Adipocyte (in vitro differentiated cells): ENCODE results near the gene NLN.
"Not testable (repeated sequence)": the region's sequence is repeated elsewhere in the genome, so short reads cannot be mapped to it uniquely, and the experiment has no call there.

Experiments used
- DNase-seq: peaks from one replicate; pipeline ENCODE4 v3.0.0-alpha.2; 2015; ENCODE audit warnings: low read depth
- H3K27me3 ChIP-seq: replicated peaks from 2 replicates; pipeline ENCODE4 v1.7.0; 2013; ENCODE audit warnings: mild to moderate bottlenecking, low read length, moderate library complexity; ENCODE audit not compliant: control insufficient read depth, insufficient read depth
- H3K36me3 ChIP-seq: 2 replicates; pipeline ENCODE4 v1.7.0; 2013; ENCODE audit warnings: low read length, mild to moderate bottlenecking, moderate library complexity; ENCODE audit not compliant: control insufficient read depth, insufficient read depth, severe bottlenecking
- H3K4me1 ChIP-seq: 2 replicates; pipeline ENCODE4 v1.7.0; 2013; ENCODE audit warnings: mild to moderate bottlenecking, low read length, moderate library complexity; ENCODE audit not compliant: control insufficient read depth, insufficient read depth
- H3K4me3 ChIP-seq: 2 replicates; pipeline ENCODE4 v1.7.0; 2013; ENCODE audit warnings: mild to moderate bottlenecking, low read length, moderate library complexity
- H3K9ac ChIP-seq: 2 replicates; pipeline ENCODE4 v1.7.0; 2013; ENCODE audit warnings: mild to moderate bottlenecking, low read length, moderate library complexity
- H3K9me3 ChIP-seq: 2 replicates; pipeline ENCODE4 v1.7.0; 2013; ENCODE audit warnings: mild to moderate bottlenecking, low read length, moderate library complexity; ENCODE audit not compliant: control insufficient read depth

NLN gene

DNA sequence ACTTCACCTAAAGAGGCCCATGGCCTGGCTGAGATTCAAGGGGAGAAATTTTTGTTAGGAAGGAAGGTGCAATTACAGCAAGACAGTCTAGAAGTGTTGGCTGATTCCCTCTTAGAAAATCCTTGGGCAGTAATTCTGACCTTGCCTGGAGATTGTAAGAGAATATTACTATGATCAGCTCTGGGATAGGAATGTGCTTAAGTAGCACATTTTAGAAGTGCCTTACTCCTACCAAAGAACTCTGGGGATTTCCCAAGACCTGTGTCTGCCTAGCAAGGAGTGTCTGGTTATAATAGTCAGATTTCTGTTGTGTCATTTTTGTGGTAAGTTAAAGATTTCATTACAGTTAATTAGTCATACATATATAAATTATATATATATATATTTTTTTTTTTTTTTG lies 52.3 kb downstream of the NLN start:
- DNase-seq: peak; percentile 81
- Histone ChIP-seq H3K9ac (no peak overlapping the region), H3K36me3 (no peaks in the 10 kb centered on the region), H3K9me3 (no peaks in the 10 kb centered on the region), H3K4me1 (peaks cover 32% of the 10 kb centered on the region), H3K27me3 (no peaks in the 10 kb centered on the region), H3K4me3 (no peak overlapping the region)

DNA sequence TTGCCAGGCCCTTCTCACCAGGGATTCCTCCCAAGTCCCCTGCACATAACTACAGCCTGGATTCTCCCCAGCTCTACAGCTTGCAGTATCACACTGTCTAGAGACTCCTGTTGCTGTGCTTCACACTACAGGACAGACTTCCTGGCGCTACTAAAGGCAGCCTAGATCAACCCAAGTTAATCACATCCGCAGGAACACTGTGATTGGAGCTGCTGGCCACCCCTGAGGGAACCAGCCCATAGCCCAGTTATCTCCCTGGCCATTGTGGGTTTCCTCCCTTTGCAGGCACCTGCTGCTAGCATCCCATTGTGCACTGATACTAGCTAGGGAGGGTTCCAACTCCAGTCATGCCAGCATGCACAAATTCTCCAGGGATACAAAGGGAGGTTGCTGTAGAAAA lies 53.5 kb downstream of the NLN start:
- no peaks in the 10 kb centered on the region for H3K9me3 ChIP-seq
- H3K4me1 ChIP-seq: peaks cover 24% of the 10 kb centered on the region
- no peak for DNase-seq

DNA sequence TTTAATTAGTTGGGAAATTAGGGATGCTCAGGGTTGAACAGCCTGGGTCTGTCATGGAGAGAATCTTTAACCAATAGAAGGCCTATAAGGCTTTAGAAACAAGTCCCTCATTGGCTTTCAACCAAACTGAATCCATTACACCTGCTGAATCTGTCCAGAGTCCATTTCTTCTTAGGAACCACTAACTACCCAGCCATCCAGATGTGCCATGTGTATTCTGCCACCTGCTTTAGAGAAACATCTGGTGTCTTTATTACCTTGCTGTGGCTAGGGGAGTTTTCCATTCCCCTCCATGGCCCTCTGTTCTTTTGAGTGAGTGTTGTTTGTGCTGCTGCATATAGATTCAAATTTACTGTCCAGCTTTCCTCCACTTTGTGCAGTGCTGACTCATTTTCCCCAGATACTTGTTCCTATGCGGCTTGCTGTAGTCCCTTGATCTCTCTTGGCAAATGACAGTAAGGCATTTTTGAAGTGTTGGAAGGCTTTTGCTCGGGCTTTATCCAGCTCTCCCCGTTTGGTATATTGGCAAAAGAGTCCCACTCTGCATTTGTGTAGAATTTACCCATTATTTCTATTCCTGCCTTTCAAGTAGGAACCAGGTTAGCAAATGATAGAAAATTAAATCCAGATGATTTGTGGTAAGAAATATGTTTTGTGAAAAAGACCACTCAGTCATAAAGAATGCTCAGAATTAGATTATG lies 54.6 kb downstream of the NLN start:
- no peaks in the 10 kb centered on the region for H3K9me3 ChIP-seq
- peaks cover 8% of the 10 kb centered on the region for H3K36me3 ChIP-seq

More for the DNA sequence above, 53.5 kb downstream of the NLN start:
- H3K36me3 ChIP-seq: no peaks in the 10 kb centered on the region
- H3K9ac ChIP-seq: no peak overlapping the region
- no peaks in the 10 kb centered on the region for H3K27me3 ChIP-seq
- no peak overlapping the region for H3K4me3 ChIP-seq

DNA sequence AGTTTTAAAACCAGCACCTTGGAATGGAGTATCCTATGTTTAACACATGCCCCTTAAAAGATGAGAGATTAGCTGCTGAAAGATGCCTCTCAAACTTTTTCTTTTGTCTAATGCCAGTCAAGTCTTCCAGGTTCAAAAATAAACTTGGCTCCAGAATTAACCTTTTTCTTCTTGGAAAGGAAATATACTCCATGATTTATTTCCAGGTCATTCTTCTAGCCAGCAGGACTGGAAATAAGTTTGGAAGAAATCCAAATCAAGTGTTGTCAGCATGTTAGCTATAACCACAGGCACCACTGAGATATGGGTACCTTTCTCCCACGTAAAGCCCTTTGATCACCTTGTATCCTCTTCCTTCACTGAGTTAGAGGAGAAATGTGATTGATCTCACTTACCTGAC lies 56.1 kb downstream of the NLN start:
- H3K9ac ChIP-seq: no peak overlapping the region
- no peak overlapping the region for H3K4me3 ChIP-seq
- peaks cover 14% of the 10 kb centered on the region for H3K36me3 ChIP-seq
- H3K4me1 ChIP-seq: peaks cover 24% of the 10 kb centered on the region
- H3K27me3 ChIP-seq: no peaks in the 10 kb centered on the region
- DNase-seq: no peak
- no peaks in the 10 kb centered on the region for H3K9me3 ChIP-seq

More for the DNA sequence above, 54.6 kb downstream of the NLN start:
- H3K9ac ChIP-seq: no peak overlapping the region
- no peaks in the 10 kb centered on the region for H3K27me3 ChIP-seq
- peak overlapping the region; percentile 35 for H3K4me3 ChIP-seq
- H3K4me1 ChIP-seq: peaks cover 24% of the 10 kb centered on the region
- peak; percentile 70 for DNase-seq

DNA sequence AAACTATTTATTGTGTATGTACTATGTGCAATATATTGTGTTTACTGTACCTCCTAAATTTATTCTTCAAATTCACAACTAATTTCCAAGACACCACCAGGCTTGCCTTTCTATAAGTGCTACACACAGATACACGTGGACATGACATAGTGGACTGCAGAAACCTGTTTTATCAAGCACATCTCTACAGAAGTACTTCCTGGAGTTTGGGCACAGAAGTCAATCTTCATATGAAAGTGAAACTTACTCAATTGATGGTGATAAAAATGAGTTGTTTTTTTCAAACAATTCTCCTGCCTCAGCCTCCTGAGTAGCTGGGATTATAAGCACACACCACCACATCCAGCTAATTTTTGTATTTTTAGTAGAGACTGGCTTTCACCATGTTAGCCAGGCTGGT lies 57.6 kb downstream of the NLN start:
- no peak overlapping the region for H3K4me3 ChIP-seq
- H3K4me1 ChIP-seq: peaks cover 17% of the 10 kb centered on the region
- H3K27me3 ChIP-seq: no peaks in the 10 kb centered on the region
- DNase-seq: no peak
- H3K36me3 ChIP-seq: peaks cover 14% of the 10 kb centered on the region
- no peaks in the 10 kb centered on the region for H3K9me3 ChIP-seq
- no peak overlapping the region for H3K9ac ChIP-seq

DNA sequence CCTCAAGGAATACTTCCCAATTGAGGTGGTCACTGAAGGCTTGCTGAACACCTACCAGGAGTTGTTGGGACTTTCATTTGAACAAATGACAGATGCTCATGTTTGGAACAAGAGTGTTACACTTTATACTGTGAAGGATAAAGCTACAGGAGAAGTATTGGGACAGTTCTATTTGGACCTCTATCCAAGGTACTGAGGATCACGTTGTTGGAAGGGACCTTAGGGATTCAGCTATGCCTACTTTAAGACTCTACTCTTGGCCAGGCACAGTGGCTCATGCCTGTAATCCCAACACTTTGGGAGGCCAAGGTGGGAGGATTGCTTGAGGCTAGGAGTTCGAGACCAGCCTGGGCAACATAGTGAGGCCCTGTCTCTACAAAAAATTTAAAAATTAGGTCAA lies 66.3 kb downstream of the NLN start:
- not testable (repeated sequence) for H3K4me1 ChIP-seq, H3K9me3 ChIP-seq

DNA sequence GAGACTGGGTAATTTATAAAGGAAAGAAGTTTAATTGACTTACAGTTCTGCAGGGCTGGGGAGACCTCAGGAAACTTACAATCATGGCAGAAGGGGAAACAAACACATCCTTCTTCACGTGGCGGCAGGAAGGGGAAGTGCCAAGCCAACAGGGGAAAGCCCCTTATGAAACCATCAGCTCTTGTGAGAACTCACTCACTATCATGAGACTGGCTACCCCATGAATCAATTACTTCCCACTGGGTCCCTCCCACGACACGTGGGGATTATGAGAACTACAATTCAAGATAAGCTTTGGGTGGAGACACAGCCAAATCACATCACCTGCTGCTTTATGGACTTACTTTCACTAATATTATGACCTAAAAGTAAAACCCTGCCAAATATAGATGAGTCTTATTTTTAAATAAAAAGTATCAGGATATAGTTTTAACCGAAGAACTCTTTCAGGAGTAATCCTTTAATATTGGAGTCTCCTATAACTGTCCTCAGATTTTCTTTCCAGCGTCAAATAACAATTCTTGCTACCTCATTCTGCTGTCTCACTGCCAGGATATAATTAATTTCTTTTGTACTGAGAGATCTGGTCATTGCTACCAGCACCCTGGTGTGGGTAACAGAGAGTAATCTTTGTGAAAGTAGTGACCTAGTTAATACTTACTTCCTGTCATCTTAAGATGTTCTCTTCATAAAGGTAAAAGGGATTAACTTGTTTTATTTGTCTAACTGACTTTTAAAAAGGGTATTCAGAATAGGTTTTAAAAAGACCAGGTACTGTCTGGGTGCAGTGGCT lies 68.6 kb downstream of the NLN start:
- Histone ChIP-seq H3K9me3 (no peaks in the 10 kb centered on the region), H3K27me3 (no peaks in the 10 kb centered on the region), H3K36me3 (peaks cover 30% of the 10 kb centered on the region), H3K4me1 (no peaks in the 10 kb centered on the region), H3K9ac (no peak overlapping the region), H3K4me3 (no peak overlapping the region)
- no peak for DNase-seq

More for the DNA sequence above, 66.3 kb downstream of the NLN start:
- not testable (repeated sequence) for DNase-seq, H3K4me3 ChIP-seq, H3K9ac ChIP-seq, H3K27me3 ChIP-seq
- peaks cover 31% of the 10 kb centered on the region for H3K36me3 ChIP-seq

DNA sequence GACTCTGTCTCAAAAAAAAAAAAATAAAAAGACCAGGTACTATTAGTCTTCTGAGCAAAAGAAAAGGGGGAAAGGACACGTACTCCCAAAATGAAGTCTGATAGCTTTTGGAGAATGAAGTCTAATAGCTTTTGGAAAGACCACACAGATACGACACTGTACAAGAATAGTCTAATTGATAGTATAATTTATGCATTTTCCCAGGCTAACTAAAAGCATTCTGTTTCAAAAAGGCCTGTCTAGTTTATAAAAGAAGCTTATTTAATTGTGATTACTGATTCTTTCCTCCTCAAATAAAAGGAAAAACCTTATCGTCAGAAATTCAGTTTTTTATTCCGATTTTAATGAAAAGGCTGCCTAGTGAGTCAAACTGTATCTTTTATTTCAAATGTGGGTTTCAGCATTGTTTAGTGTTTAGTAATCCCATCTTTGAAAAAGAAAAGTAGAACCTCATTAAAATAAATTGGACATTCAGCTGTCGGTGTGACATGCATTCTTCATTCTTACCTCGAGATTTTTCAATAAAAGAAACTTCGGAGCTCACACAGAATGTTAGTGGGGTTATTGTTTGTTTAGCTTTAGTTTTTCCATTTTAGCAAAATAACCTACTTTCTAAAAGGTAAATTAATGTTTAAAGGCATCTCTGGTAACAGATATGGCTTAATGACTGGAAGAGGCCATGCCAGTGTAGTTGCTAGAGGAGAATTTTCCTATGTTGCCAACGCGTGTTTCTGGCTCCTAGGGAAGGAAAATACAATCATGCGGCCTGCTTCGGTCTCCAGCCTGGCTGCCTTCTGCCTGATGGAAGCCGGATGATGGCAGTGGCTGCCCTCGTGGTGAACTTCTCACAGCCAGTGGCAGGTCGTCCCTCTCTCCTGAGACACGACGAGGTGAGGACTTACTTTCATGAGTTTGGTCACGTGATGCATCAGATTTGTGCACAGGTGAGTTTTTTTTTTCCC lies 70.0 kb downstream of the NLN start:
- Histone ChIP-seq H3K4me3 (no peak overlapping the region), H3K36me3 (peaks cover 24% of the 10 kb centered on the region), H3K27me3 (no peaks in the 10 kb centered on the region), H3K4me1 (peaks cover 5% of the 10 kb centered on the region), H3K9me3 (no peaks in the 10 kb centered on the region), H3K9ac (no peak overlapping the region)
- no peak for DNase-seq

DNA sequence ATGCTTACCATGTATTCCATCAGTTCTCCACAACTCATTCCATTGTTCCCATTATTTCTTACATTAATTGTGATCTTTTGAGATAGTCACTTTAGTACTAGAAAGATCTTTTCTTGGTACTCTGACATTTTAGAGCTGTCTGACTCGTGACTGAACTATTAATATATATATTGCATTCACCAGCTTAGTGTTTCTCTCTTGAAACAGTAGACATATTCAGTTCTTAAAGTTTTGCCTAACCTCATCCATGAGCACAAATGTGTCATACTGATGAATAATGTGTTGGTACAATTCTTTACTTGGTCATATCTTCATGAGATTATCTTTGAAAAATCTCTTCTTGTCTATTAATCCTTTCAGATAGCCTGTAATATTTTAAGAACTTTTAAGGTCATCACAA lies 74.3 kb downstream of the NLN start:
- no peak overlapping the region for H3K4me3 ChIP-seq
- DNase-seq: peak; percentile 30
- peaks cover 6% of the 10 kb centered on the region for H3K36me3 ChIP-seq
- H3K9me3 ChIP-seq: no peaks in the 10 kb centered on the region
- no peaks in the 10 kb centered on the region for H3K27me3 ChIP-seq
- H3K4me1 ChIP-seq: peaks cover 10% of the 10 kb centered on the region
- H3K9ac ChIP-seq: no peak overlapping the region

DNA sequence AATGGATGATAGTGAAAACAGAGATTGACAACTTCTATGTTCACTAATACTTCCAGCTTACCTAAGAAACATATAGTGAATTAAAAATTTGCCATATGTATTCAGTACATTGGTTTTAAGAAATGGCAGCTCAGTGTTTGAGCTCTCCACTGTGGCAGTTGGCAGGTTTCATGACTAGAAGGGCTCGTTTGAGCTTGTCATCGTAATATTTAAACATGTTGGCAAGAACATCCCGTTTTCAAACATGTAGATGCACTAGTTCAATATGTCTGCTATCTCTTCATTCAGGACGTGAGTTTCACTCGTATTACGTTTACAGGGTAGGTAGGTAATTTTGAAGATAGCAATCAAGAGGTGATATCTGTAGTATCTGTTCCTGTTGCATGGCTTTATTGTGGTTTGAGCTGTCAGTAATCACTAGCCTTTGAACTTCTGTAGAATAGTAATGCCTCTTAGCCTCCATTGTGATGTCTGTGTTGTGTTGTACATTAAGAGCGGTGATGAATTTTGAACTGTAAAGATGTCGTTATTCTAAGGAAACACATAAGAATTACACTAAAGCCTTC lies 74.8 kb downstream of the NLN start:
- no peak overlapping the region for H3K9ac ChIP-seq
- H3K4me1 ChIP-seq: peaks cover 16% of the 10 kb centered on the region
- no peaks in the 10 kb centered on the region for H3K9me3 ChIP-seq
- H3K4me3 ChIP-seq: no peak overlapping the region
- H3K36me3 ChIP-seq: peaks cover 6% of the 10 kb centered on the region
- no peak for DNase-seq
- no peaks in the 10 kb centered on the region for H3K27me3 ChIP-seq
